HG03520 (cell line): ENCODE measurements around the gene PRPF40B.

Experiments used
- ATAC-seq: cut with Tn5 transposase; IDR thresholded peaks from one replicate; pipeline ENCODE4 v1.9.1; 2021; ENCODE audit warnings: mild to moderate bottlenecking, moderate library complexity; ENCODE audit not compliant: unreplicated experiment

PRPF40B gene

DNA sequence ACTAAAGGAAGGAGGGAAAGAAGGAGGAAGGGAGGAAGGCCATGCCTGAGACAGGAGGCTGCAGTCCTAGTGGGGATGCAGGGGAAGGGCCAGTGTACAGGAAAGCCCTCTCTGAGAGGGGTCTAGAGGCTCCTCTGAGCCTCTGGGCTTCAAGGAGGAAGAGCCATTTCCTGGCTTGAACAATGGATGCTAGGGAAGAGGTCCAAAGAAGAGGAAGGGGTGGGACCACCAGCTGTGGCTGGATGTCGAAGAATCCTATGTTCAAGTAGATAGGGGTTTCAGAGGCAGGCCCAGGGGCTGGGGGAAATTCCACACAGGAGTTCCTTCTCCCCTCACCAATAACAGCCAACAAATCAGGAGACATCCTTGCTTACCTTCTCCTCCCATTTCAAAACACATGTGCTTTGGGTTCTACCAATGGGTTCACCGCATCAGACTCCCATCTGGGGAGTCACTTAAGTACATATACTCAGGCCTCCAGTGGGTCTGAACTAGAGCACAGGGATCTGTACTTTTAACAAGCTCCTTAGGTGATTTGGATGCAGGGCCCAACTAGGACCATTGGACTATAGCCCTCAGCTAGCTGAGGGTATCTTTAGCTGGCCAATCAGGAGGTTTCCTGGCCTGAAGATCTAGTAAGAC is 32.4 kb downstream of the PRPF40B start:
- no peak for ATAC-seq

DNA sequence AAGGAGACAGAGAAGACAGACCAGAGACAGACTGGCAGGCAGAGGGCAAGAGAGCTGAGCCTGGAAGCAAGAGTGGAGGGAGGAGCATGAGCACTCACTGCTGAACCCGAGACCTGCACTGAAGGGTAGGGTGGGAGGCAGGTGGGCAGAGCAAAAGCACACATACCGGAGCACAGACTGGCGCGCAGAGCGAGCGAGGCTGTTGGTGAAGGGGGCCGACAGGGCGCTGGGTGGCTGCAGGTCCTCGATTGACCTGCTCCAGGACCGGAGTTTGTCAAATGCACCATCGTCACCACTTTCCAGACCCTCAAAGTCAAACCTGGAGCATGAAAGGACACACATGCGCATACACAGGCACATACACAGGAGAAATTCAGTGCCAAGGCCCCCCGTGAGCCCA is 34.9 kb downstream of the PRPF40B start:
- no peak for ATAC-seq

DNA sequence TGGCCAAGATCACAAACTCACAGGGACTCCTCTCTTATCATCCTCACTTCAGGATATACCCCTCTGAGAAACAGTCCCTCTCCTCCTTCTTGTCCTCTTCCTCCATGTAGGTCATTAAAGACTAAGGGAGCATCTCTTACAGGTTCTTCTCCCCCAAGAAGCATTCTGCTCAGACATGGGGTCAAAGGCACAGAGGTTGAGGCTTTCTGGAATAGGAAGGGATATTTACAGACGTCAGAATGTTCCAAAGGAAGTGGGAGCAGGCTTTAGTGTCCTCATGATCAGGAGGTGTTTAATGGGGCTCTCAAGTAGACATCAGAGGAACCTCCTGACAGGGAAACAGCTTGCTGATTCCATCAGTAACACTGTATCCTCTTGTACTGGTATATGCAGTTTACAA is 36.4 kb downstream of the PRPF40B start:
- no peak for ATAC-seq

DNA sequence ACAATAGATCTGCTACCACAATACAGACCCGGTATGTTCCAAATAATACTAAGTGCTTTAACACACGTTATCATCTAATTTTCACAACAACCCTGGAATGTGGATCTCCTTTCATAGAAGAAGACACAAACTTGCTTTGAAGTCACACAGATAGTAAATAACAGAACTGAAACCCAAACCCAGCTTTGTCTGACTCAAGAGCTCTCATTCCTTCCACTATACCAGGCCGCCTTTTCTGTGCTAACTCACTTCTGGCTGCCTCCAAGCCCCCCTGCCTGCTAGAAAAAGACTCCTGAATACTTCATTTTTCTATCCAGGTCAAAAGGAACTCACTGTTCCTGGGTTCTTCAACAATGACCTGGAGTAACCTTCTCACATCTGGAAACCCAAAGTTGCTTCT is 37.8 kb downstream of the PRPF40B start:
- ATAC-seq: no peak

DNA sequence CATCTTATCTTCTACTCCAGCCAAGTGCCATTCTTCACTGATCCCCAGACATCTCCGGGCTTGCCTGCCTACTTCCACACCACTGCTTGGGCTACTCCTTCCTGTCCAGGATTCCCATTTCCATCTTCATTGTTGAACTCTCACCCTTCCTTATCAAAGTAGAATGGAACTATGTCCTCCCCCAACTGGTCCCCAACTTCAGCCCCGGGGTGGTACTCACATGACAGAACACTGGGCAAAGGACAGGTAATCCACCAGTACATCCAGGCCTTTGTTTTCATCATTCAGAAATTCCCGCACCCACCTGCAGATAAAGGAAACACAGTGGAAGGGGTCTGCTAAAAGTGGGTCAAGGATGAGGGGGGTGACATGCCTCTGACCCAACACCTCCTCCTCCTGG is 38.4 kb downstream of the PRPF40B start:
- ATAC-seq: no peak

DNA sequence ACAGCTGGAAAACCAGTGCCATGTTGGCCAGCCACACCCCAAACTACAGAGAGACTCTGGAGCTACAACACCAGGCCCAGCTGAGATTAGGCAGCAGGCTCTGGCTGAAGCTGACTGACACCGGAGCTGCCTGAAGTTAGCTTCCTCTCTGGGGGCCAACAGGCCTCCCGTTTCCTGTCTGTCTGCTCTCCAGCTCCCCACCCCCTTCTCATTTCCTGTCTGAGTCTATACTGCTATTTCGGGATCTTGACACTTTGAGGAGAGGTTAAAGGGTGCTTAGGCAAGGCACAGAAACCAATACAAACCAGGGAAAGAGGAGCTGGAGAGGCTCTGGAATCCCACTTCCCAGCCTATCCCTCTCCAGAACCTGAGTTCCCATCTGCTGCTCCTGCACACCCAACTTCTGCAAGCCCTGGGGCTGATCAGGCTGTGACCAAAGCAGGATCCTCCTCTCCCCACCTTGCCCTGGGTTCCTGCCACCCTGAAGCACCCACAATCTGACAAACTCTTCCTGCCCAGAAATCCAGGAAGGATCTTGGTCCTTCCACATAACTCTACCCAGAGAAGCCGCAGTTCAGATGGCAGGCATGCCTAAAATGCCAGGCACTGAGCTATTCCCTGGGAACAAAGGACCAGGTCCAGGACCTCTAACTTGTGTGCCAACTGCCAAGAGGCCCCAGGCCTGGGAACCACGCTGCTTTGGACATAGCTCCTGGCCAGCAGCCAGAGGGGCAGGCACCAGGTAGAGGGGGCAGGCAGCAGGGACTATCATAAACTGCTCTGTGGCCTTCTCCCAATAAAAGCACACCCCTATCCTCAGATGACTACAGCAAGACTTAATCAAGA is 39.9 kb downstream of the PRPF40B start:
- ATAC-seq: no peak

DNA sequence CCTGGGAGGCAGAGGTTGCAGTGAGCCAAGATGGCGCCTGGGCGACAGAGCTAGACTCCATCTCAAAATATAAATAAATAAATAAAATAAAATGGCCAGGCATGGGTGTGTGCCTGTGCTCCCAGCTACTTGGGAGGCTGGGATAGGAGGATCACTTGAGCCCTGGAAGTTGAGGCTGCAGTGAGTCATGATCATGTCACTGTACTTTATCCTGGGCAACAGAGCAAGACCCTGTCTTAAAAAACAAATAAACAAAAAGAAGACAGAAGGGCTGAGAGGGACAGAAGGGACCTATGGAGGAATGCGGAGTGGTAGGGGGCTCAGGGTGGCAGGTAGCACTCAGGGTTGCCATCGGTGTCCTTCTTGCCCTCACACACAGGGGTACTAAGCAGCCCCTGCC is 40.8 kb downstream of the PRPF40B start:
- ATAC-seq: no peak

DNA sequence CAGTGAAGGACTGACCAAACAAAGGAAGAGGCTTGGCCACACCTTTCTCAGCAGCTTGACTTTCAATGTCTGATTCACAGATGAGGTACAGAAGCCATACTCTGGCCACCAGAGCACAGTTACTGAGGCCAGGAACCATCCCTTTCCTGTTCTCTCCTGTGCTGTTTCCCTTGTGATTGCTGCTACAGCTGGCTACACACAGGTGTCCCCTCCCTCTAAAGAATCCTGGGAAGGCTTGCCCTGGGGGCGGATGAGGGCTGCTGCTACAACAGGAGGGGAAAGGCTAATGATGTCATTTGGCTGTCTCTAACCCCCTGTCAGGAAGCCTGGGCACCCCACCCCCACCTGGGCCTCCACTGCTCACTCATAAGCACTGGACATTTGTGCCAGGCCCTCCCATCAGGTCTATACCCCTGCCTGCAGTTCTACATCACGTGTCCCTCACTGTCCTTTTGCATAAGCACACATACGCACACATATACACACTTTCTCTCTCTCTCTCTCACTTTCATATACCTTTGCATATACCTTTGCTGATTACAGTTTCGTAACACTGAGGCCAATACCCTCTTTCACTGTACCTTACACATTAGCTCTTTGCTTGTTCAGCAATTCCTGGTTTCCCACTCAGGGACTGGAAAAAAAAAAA is 41.4 kb downstream of the PRPF40B start:
- no peak for ATAC-seq

DNA sequence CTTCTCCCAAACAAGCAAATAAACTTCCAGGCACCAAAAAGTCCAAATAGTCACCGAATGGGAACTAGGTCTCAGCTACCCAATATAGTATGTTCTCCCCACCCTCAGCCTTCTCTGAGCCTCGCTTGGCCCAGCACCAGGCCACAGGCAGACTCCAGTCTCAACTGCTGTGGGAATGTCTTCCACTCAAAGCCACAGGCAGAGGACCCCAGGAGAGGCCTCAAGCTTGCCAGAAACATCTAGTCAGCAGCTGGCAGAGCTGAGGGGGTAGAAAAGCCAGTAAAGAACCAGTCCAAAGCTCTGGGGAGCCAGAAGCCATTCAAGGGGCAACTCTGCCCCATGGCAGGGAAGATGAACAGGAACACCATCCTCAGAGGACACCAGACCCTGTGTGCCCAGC is 42.0 kb downstream of the PRPF40B start:
- no peak for ATAC-seq

DNA sequence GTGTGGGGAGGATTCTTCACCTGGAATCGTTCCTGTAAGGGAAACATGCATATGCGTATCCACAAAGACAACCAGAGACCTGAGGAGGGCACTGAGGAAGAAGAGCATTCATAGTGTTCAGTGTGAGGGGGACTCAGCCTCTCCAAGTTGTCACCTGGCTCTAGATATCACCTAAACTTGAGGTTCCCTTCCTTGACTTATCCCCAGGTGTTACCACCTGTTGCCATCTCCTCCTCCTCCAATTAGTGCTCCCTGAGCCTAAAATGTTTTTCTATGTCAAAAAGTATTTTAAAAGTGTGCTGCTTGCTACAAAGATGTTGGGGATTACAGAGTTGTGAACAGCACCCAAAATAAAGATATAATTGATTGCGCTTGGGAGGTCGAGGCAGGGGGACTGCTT is 42.8 kb downstream of the PRPF40B start:
- ATAC-seq: no peak

DNA sequence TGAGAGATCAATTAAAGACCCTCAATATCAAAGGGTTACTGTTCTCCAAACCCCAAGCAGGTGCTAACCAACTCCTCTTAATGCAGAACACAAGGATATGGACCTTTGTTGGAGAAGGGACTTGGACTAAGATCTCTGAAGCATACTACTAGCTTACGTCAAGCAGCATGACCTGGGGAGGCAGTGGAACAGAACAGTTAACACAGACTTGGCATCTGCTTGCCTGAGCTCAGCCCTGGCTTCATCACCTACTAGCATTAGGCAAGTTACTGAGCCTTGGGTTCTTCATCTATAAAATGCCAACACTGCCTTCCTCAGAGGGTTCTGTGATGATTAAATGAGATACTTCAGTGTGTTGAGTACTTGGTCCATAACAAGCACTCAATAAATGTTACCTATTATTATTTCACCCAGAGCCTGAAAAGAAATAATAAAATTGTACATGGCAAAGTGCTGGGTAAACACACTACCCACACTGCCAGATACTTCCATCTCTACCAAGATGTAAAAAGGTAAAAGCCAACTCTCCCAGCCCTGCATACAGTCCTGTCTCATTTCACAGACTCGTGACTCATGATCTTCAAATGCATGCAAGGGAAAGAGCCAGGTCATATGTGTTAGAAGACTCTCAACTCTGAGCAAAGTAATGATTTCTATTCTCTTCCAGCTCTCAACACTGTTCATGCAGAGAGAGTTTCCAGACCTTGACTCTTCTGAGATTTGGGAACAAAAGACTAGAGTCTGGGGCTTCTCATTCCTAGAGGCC is 44.1 kb downstream of the PRPF40B start:
- ATAC-seq: no peak

DNA sequence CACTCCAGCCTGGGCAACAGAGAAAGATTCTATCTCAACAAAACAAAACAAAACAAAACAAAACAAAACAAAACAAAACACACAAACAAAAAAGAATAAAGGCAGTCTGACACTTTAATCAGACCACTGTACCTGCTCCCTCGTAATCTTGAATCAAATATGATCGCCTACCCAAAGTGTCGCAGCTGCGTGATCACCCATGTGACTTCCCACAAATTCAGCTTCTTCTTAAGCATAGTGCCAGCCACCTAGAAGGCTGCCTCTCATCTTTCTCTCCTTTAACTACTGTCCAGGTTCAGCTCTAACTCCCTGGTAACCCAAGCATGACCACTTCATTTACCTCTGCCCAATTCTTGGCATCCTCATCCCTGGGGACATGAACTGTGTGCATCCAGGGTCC is 46.4 kb downstream of the PRPF40B start:
- ATAC-seq: no peak

DNA sequence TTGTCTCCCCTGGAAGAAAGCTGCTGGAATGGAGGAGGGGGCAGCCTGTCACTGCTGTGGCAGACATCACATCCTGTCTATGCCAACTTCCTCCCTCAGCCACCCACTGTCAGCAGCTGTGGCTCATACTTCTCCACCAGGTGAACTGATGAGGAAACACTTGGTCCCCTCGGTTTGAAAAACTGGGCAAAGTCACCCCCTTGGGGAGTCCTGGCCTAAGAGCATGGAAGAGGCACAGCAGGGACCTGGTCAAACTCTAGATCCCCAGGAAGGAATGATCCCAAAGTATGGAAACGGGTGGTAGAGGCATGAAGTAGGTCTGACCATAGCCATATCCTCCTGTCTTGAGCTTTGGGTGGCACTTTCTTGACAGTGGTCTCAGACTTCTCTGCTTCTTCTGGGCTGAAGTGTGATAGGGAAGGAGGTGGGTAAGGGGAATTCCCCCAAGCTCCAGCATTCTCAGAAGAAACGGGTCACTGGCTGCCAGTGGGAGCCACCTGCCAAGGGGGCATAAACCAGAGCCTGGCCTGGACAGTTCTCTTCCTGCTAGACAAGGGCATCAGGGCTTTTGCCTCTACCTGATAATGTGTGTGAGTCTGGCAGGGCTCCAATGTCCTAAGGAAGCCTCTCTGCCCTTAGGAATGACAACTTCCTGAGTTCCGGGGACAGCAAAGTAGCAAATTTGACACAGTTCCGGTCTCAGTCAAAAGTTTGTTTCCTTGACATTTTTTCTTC is 47.8 kb downstream of the PRPF40B start:
- no peak for ATAC-seq

DNA sequence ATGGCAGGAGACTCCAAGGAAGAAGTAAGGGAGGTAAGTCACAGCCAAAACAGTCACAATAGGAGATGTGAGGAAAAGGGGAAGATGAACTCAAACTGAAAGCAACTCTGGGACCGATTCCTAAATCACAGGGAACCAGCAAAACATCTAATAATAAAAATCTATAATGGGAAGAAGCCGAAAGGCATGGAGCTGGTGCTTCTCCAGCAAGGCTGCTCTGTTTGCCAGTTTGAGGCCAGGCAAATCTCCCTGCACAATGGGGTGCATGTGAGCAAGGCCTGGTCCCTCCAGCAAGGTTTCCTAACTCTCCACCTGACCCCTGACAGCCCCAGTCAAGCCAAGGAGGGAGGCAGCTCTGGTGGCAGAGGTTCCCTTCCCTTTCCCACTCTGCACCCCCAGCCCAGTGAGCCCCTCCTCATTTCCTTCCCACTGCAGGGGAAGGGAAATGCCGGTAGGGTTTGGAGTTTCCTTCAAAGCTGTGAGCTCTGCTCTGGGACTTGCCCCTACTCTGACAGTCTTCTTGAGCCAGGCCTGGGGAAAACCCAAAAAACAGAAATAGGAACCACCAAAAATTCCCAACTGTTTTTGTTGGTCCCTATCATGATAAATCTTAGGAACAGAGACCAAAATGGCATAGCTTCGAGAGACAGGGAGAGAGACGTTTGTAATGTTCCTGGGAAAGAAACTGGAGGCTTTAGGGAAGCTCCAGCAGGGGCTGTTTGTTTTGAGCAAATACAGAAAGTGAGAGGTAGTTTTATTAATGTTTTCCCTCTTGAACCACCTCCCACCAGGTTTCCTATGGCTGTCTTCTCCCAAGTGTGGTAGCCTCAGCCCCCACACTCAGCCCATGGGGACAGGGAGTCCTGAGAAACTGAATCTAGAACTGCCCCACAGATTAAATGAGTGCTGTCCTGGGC is 49.2 kb downstream of the PRPF40B start:
- no peak for ATAC-seq

DNA sequence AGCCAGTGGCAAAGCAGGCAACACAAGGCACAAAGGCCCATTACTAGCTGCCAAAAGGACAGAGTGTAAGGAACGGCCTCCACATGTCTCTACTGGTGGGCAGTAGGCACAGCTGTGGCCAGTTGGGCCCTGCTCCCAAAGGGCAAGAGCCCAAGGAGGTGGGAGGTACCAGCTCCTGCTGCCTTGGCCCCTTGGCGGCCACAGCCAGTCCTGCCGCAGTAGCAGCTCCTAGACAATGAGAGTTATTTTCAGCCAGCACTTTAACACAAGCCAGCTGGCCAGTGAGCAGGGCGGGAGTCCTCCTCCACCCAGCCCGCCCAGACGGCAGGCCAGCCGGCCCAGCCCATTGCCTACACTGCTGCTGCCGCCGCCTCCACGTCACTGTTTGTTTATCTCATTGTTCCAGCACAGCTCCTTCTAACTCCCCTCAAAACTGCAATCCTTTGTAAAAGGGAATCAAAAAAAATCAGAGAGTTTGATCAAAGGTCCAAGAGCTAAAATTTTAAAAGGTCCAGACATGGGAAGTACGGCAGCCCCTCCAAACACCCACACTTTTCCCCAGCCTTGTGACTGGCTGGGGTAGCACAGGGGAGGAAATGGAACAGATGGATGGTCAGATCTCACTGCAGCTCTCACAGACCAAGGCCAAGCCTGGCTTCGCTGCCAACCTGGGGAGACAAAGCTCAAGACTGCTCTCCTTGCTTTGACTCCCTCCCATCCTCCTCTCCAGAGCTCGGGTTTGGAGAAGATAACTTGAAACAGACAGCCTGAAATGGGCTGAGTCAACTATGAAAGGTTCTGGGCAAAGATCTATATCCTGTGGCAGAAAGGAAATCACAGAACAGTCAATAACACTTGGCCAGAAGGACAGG is 50.3 kb downstream of the PRPF40B start:
- ATAC-seq: no peak

DNA sequence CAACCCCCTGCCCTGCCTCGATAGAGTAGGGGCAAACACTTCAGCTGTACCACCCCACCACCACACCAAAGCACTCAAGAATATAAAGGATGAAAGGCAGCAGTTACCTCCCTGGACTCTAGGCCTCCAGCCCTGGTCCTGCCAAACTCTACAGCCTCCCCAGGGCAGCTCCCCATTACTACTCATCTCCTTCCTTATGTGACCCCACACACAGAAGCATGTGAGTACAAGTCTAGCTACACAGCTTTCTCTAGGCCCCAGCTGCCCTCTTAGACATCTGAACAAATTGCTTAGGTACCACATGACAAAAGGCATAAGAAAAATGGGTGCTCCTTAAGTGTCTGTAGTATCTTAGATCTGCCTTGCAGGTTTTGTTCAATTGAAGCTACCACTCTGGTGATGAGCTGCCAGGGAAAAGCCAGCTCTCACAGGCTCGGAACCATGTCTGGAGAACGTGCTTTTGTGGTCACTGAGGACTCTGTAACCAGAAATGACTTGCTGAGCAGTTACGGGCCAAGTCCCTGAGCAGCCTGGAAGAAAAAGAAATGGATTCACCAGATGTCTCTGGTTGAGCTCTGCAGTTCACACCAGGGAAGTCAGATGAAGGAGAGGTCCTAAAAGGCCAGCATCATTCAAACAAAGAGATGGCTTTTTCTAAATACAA is 51.1 kb downstream of the PRPF40B start:
- no peak for ATAC-seq

DNA sequence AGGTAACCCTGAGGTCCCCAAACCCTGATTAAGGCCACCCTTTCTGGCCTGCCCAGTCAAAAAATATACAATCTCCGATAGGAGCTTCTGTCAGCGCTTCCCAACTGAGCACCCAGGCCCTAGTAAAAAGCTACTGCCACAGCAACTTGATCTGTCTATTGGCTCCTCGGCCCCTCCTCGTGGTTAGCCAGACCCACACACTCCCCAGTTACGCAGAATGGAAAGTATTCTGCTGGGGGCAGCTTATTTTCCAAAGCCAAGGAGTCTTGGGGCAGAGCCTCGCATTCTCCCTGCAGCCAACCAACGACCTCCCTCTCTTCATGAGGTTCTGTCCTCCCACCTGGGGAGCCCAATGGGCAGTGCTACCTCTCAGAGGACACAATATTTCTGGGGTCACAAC is 51.8 kb downstream of the PRPF40B start:
- ATAC-seq: no peak

DNA sequence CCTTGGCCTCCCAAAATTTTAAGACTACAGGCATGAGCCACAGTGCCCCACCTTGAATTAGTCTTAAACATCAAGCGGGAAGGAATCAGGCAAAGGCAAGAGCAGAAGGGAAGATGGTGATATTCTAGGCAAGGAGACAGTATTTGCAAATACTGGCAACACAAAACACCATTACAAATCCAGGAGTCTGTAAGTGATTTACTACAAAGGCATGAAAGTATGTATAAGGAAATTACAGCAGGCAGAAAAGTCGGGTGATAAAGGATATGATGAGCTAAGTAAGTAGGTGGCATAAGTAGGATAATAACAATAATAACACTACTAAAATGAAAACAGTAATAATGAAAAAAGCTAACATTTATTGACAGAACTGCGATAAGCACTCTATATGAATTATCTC is 55.4 kb downstream of the PRPF40B start:
- no peak for ATAC-seq
